SK-N-SH (cell line): ENCODE results near the gene CST3. TPM values are rescaled to one million over a fixed set of nuclear protein-coding genes. Genes with fewer than 3 reads are reported as not detected.

ENCODE experiments used
- CTCF ChIA-PET: fragments of 300-600, 350-600 bp; formaldehyde crosslinking; extraction: SDS; loops from one replicate; lab custom pipeline; 2021; lab: Yijun Ruan, JAX
- POLR2A ChIA-PET: fragments of 350-600 bp; sonication (Branson Sonifier 250); formaldehyde crosslinking; extraction: SDS; loops from one replicate; lab custom pipeline; 2020; ENCODE audit warnings: antibody characterized with exemption, inconsistent platforms; lab: Yijun Ruan, JAX
- DNase-seq: peaks from one replicate; pipeline ENCODE4 v3.0.0; 2012
- H2AFZ ChIP-seq: fragments of 200-600 bp; sonication (generic); 2 replicates; pipeline ENCODE4 v1.8.1; 2016; ENCODE audit warnings: antibody characterized with exemption, mild to moderate bottlenecking, low read depth
- H3F3A ChIP-seq: fragments of 200-600 bp; sonication (generic); replicated peaks from 2 replicates; pipeline ENCODE3; 2016; ENCODE audit warnings: antibody characterized with exemption, mild to moderate bottlenecking; ENCODE audit not compliant: insufficient read depth
- H3K27ac ChIP-seq, 2 experiments: fragments of 200-500 bp in 1 of 2; fragments of 200-600 bp in 1 of 2; sonication (Bioruptor generic) in 1 of 2; sonication (generic), shearing (Covaris generic) in 1 of 2; 2 replicates each; pipeline versions ENCODE4 v1.5.1 to v1.6.1; 2014 to 2016; ENCODE audit warnings: low read depth in 2 of 2, inconsistent platforms in 1 of 2, low read length in 1 of 2, mild to moderate bottlenecking in 1 of 2, mixed read lengths in 1 of 2
- H3K27me3 ChIP-seq: fragments of 200-600 bp; sonication (generic), shearing (Covaris generic); 2 replicates; pipeline ENCODE4 v1.6.1; 2016; ENCODE audit warnings: mixed run types; ENCODE audit not compliant: insufficient read depth
- H3K36me3 ChIP-seq, 2 experiments: fragments of 200-500 bp in 1 of 2; fragments of 200-600 bp in 1 of 2; sonication (Bioruptor generic) in 1 of 2; sonication (generic) in 1 of 2; replicated peaks in 1 of 2; 2 replicates each; pipeline versions ENCODE3 to v1.5.1; 2014 to 2016; ENCODE audit warnings: low read length in 1 of 2, mild to moderate bottlenecking in 1 of 2; ENCODE audit not compliant: insufficient read depth in 2 of 2, control insufficient read depth in 1 of 2
- H3K4me1 ChIP-seq, 2 experiments: fragments of 200-500 bp in 1 of 2; fragments of 200-600 bp in 1 of 2; sonication (Bioruptor generic) in 1 of 2; sonication (generic), shearing (Covaris generic) in 1 of 2; 2 replicates each; pipeline versions ENCODE4 v1.5.1 to v1.6.1; 2014 to 2016; ENCODE audit warnings: low read depth in 1 of 2, low read length in 1 of 2, mixed run types in 1 of 2; ENCODE audit not compliant: insufficient read depth in 2 of 2, control insufficient read depth in 1 of 2
- H3K4me2 ChIP-seq: fragments of 200-600 bp; sonication (generic), shearing (Covaris generic); 2 replicates; pipeline ENCODE4 v1.6.1; 2017; ENCODE audit warnings: mixed run types
- H3K4me3 ChIP-seq, 2 experiments: fragments of 200-500 bp in 1 of 2; fragments of 200-600 bp in 1 of 2; sonication (Bioruptor generic) in 1 of 2; sonication (generic), shearing (Covaris generic) in 1 of 2; 2 replicates each; pipeline versions ENCODE4 v1.5.1 to v1.8.1; 2014 to 2016; ENCODE audit warnings: low read depth in 2 of 2, inconsistent platforms in 1 of 2, low read length in 1 of 2, mild to moderate bottlenecking in 1 of 2, mixed read lengths in 1 of 2, moderate library complexity in 1 of 2
- H3K79me2 ChIP-seq: fragments of 200-600 bp; sonication (generic); 2 replicates; pipeline ENCODE4 v1.8.1; 2017; ENCODE audit warnings: mild to moderate bottlenecking; ENCODE audit not compliant: insufficient read depth
- H3K9ac ChIP-seq: fragments of 200-600 bp; sonication (generic); 2 replicates; pipeline ENCODE4 v1.6.1; 2017; ENCODE audit warnings: mixed run types
- H3K9me2 ChIP-seq: fragments of 200-600 bp; sonication (generic); 2 replicates; pipeline ENCODE4 v1.6.1; 2017; ENCODE audit warnings: mixed run types
- H3K9me3 ChIP-seq: fragments of 200-600 bp; sonication (generic); 2 replicates; pipeline ENCODE4 v1.6.1; 2017; ENCODE audit warnings: mixed run types, mild to moderate bottlenecking, moderate library complexity
- H4K20me1 ChIP-seq: fragments of 200-600 bp; sonication (generic); 2 replicates; pipeline ENCODE4 v1.6.1; 2017; ENCODE audit warnings: mild to moderate bottlenecking, mixed run types; ENCODE audit not compliant: insufficient read depth
- CHD2 ChIP-seq: fragments of 150-350 bp; IDR thresholded peaks from 2 replicates; pipeline ENCODE4 v1.6.1; 2018; ENCODE audit warnings: low read length; ENCODE audit not compliant: partially characterized antibody
- CTCF ChIP-seq: fragments of 200-600 bp; sonication (generic); IDR thresholded peaks from 2 replicates; pipeline ENCODE4 v1.6.1; 2017; ENCODE audit warnings: antibody characterized with exemption, mild to moderate bottlenecking, moderate library complexity
- ELF1 ChIP-seq: IDR thresholded peaks from 2 replicates; pipeline ENCODE4 v1.4.0; 2012
- FOSL2 ChIP-seq: IDR thresholded peaks from 2 replicates; pipeline ENCODE4 v1.4.0; 2012; ENCODE audit warnings: low read depth, mild to moderate bottlenecking, moderate library complexity, borderline replicate concordance
- GABPA ChIP-seq: IDR thresholded peaks from 2 replicates; pipeline ENCODE4 v1.4.0; 2012; ENCODE audit warnings: low read depth, mild to moderate bottlenecking
- IRF3 ChIP-seq: fragments of 150-350 bp; IDR thresholded peaks from 2 replicates; pipeline ENCODE4 v1.6.1; 2016; ENCODE audit warnings: mild to moderate bottlenecking, low read depth, low read length
- JUND ChIP-seq: IDR thresholded peaks from 2 replicates; pipeline ENCODE4 v1.4.0; 2012
- MAX ChIP-seq: IDR thresholded peaks from 2 replicates; pipeline ENCODE4 v1.4.0; 2012; ENCODE audit warnings: low read depth
- POLR2AphosphoS5 ChIP-seq: IDR thresholded peaks from 2 replicates; pipeline ENCODE4 v1.6.1; 2012; ENCODE audit warnings: low read depth, low read length
- SIN3A ChIP-seq: IDR thresholded peaks from 2 replicates; pipeline ENCODE4 v1.6.1; 2012; ENCODE audit warnings: low read depth, mild to moderate bottlenecking, low read length, moderate library complexity, borderline replicate concordance
- TAF1 ChIP-seq: IDR thresholded peaks from 2 replicates; pipeline ENCODE4 v1.6.1; 2012; ENCODE audit warnings: low read depth, mild to moderate bottlenecking, low read length, moderate library complexity, borderline replicate concordance
- TCF12 ChIP-seq: IDR thresholded peaks from 2 replicates; pipeline ENCODE4 v1.4.0; 2012
- USF1 ChIP-seq: IDR thresholded peaks from 2 replicates; pipeline ENCODE4 v1.4.0; 2012; ENCODE audit warnings: low read depth, borderline replicate concordance
- YY1 ChIP-seq: IDR thresholded peaks from 2 replicates; pipeline ENCODE4 v1.4.0; 2012; ENCODE audit warnings: low read depth, mild to moderate bottlenecking
- WGBS: methylation state at CpG from one replicate; pipeline ENCODE4 v1.1.6; 2017; ENCODE audit warnings: low lambda C conversion rate; 5-methylcytosine and 5-hydroxymethylcytosine counted together
- polyA plus RNA-seq, 3 experiments: library from polyadenylated mRNA; depleted of rRNA; stranded (reverse); fragments of >200 nt; gene quantifications; 2 replicates each; pipeline ENCODE4 v1.2.3, GENCODE V29; 2012

The CST3 gene
- polyA plus RNA-seq, 1 of the 3 experiments (the other 2 are of a cell fraction) = 428 TPM

GRCh38 chr20:23669866-23670265 lies 32.1 kb upstream of the CST3 start:
- Histone ChIP-seq H4K20me1 (no peaks in the 10 kb centered on the region), H3K9me2 (no peaks in the 10 kb centered on the region), H2AFZ (no peak overlapping the region), H3K9ac (no peak overlapping the region), H3K4me2 (no peak overlapping the region), H3K36me3 (no peaks in the 10 kb centered on the region), H3K9me3 (no peaks in the 10 kb centered on the region), H3K27ac (no peak overlapping the region), H3K79me2 (no peaks in the 10 kb centered on the region), H3K4me3 (no peak overlapping the region), H3K27me3 (peaks cover 20% of the 10 kb centered on the region; the same call in 1 of the 2 replicates), H3F3A (no peaks in the 10 kb centered on the region), H3K4me1 (no peaks in the 10 kb centered on the region)
- no peak for TF ChIP-seq IRF3
- no peak for TF ChIP-seq TCF12
- TF ChIP-seq CTCF = no peak
- TF ChIP-seq USF1 = no peak
- TF ChIP-seq YY1 = no peak
- no peak for TF ChIP-seq TAF1
- no peak for TF ChIP-seq CHD2
- no peak for TF ChIP-seq ELF1
- TF ChIP-seq GABPA = no peak
- no peak for TF ChIP-seq SIN3A
- no peak for TF ChIP-seq POLR2AphosphoS5
- no peak for TF ChIP-seq JUND
- no peak for TF ChIP-seq MAX
- CTCF ChIA-PET = no interaction called here
- POLR2A ChIA-PET = no interaction called here
- WGBS = 20% methylated on average over 7 of the region's 7 CpGs
- no peak for DNase-seq

- ChIA-PET POLR2A (no interaction called here), CTCF (interaction anchor here (0.9 to 1.2 kb wide), 4 partner anchors 9 to 166 kb away, joined by 3 read pairs; no protein-coding TSS in a partner anchor)
- H3K27me3 ChIP-seq = peaks cover 20% of the 10 kb centered on the region; the same call in 1 of the 2 replicates
- H3K79me2 ChIP-seq = no peaks in the 10 kb centered on the region
- H3K27ac ChIP-seq = no peak overlapping the region
- DNase-seq = no peak
- no peaks in the 10 kb centered on the region for H3K9me3 ChIP-seq
- no peaks in the 10 kb centered on the region for H3K4me1 ChIP-seq
- H2AFZ ChIP-seq = no peak overlapping the region
- no peaks in the 10 kb centered on the region for H3F3A ChIP-seq
- H3K4me3 ChIP-seq = no peak overlapping the region
- H3K9ac ChIP-seq = no peak overlapping the region
- H4K20me1 ChIP-seq = no peaks in the 10 kb centered on the region
- no peaks in the 10 kb centered on the region for H3K36me3 ChIP-seq
- H3K4me2 ChIP-seq = no peak overlapping the region
- 50% methylated on average over 1 of the region's 1 CpG for WGBS
- H3K9me2 ChIP-seq = no peaks in the 10 kb centered on the region
- TF ChIP-seq FOSL2 = no peak
- TF ChIP-seq IRF3 = no peak
- no peak for TF ChIP-seq POLR2AphosphoS5
Observed at GRCh38 chr20:23669327-23669726, 31.6 kb upstream of the CST3 start.
